Hematopoietic multipotent progenitor cell treated with erythropoietin and hydrocortisone succinate and interleukin-3 and kit ligand, for 6 days (in vitro differentiated cells): ENCODE results near the gene FRG2C.
"Not testable (repeated sequence)": the region's sequence is repeated elsewhere in the genome, so short reads cannot be mapped to it uniquely, and the experiment has no call there.

Source experiments
- DNase-seq: peaks from one replicate; pipeline ENCODE4 v3.0.0-alpha.2; 2015

FRG2C gene

GRCh38 chr3:75664028-75664427 lies at the start of gene FRG2C:
Gene FRG2C (plus strand): TSS chr3:75664328. CDS start chr3:75664380, 52 bp downstream.
- not testable (repeated sequence) for DNase-seq

- not testable (repeated sequence) for DNase-seq
Observed at GRCh38 chr3:75618666-75619305, 45.3 kb upstream of the FRG2C start.

- not testable (repeated sequence) for DNase-seq
Observed at GRCh38 chr3:75619481-75620031, 44.6 kb upstream of the FRG2C start.

- DNase-seq, result not testable (repeated sequence)
Observed at GRCh38 chr3:75621772-75622171, 42.4 kb upstream of the FRG2C start.

- DNase-seq, result not testable (repeated sequence)
Observed at GRCh38 chr3:75623656-75624055, 40.5 kb upstream of the FRG2C start.

GRCh38 chr3:75630887-75631535 lies 33.1 kb upstream of the FRG2C start:
- DNase-seq, result not testable (repeated sequence)

- no peak for DNase-seq
Observed at GRCh38 chr3:75631541-75631940, 32.6 kb upstream of the FRG2C start.

- DNase-seq, result not testable (repeated sequence)
Observed at GRCh38 chr3:75638947-75639346, 25.2 kb upstream of the FRG2C start.

- DNase-seq, result peak; percentile 90
Observed at GRCh38 chr3:75641107-75641517, 23.0 kb upstream of the FRG2C start.

- DNase-seq, result peak; percentile 77
Observed at GRCh38 chr3:75643031-75643800, 20.9 kb upstream of the FRG2C start.

- DNase-seq, result not testable (repeated sequence)
Observed at GRCh38 chr3:75645548-75645947, 18.6 kb upstream of the FRG2C start.

GRCh38 chr3:75650191-75650590 lies 13.9 kb upstream of the FRG2C start:
- no peak for DNase-seq

GRCh38 chr3:75655101-75655904 lies 8.8 kb upstream of the FRG2C start:
- DNase-seq, result not testable (repeated sequence)

- DNase-seq, result not testable (repeated sequence)
Observed at GRCh38 chr3:75655956-75656355, 8.2 kb upstream of the FRG2C start.

- not testable (repeated sequence) for DNase-seq
Observed at GRCh38 chr3:75658411-75659107, 5.6 kb upstream of the FRG2C start.

GRCh38 chr3:75659108-75659433 lies 5.1 kb upstream of the FRG2C start:
- not testable (repeated sequence) for DNase-seq

GRCh38 chr3:75665626-75666025 lies 1.5 kb downstream of the FRG2C start:
- not testable (repeated sequence) for DNase-seq

GRCh38 chr3:75667757-75668701 lies 3.9 kb downstream of the FRG2C start:
- DNase-seq, result not testable (repeated sequence)

GRCh38 chr3:75668759-75669347 lies 4.7 kb downstream of the FRG2C start:
- DNase-seq, result not testable (repeated sequence)
